ENCODE data around the gene LRP1. TPM values are rescaled to one million over a fixed set of nuclear protein-coding genes. Genes with fewer than 3 reads are reported as not detected.
A peak's percentile ranks its signal among the peaks of the same experiment; 100 is the strongest.
"Not testable (repeated sequence)": the region's sequence is repeated elsewhere in the genome, so short reads cannot be mapped to it uniquely, and the experiment has no call there.

Gene LRP1
- total and polyA plus RNA-seq, 2 of the 13 experiments (the other 11 are each of a cell fraction or from before 2014, with no cell fraction given) = 14.7 to 30.8 TPM

- H3K36me3 ChIP-seq (replicated peaks in 1 of 2; ENCODE audit: control insufficient read depth in 1 of 2, insufficient read depth in 2 of 2, low read length in 2 of 2) = no peaks in the 10 kb centered on the region
- H4K20me1 ChIP-seq (ENCODE audit: insufficient read depth, low read length) = no peaks in the 10 kb centered on the region
- H3K4me2 ChIP-seq (ENCODE audit: low read depth, low read length) = no peak overlapping the region
- no peak overlapping the region for H3K4me3 ChIP-seq (replicated peaks in 1 of 3; ENCODE audit: insufficient read depth in 1 of 3, low read depth in 2 of 3, low read length in 3 of 3)
- FAIRE-seq (no peak), ATAC-seq (no peak), DNase-seq (ENCODE audit: low spot score) (no peak)
- CTCF ChIA-PET (ENCODE audit: low intra/inter-chr PET ratio, low total read pairs) = no interaction called here
- 66% methylated on average over 5 of the region's 5 CpGs for WGBS (ENCODE audit: low lambda C conversion rate)
- H3K4me1 ChIP-seq (ENCODE audit: insufficient read depth, low read length) = no peaks in the 10 kb centered on the region
- POLR2A ChIA-PET = no interaction called here
- H3K79me2 ChIP-seq (ENCODE audit: insufficient read depth, low read length) = no peaks in the 10 kb centered on the region
- intact Hi-C loops (cut with micrococcal nuclease; ENCODE audit: unreplicated experiment) (no loop called here), in situ Hi-C loops (cut with HindIII; ENCODE audit: extremely low pct_ligation_motif_present, low pct_unique_long_range_greater_than_20kb) (no loop called here)
- H3K9me3 ChIP-seq (ENCODE audit: low read length) = no peaks in the 10 kb centered on the region
- TF ChIP-seq SMAD1 (CRISPR knock-in tag; IDR thresholded peaks at IDR 0.05; ENCODE audit: borderline replicate concordance, low read depth) = no peak
- 0 out of 4 replicates have a peak, but pooled peaks of 1 of the 2 experiments have one; percentile 2 for TF ChIP-seq MAFK (conservative IDR thresholded peaks at IDR 0.05 in 1 of 2, IDR thresholded peaks at IDR 0.05 in 1 of 2; ENCODE audit: low read length in 2 of 2)
- TF ChIP-seq HES4 (CRISPR knock-in tag; IDR thresholded peaks at IDR 0.05; ENCODE audit: borderline replicate concordance) = no peak
- TF ChIP-seq TEAD2 (CRISPR knock-in tag; IDR thresholded peaks at IDR 0.05) = no peak
- peak; percentile 60; the same call in 1 of the 2 replicates for TF ChIP-seq NFE2L2 (IDR thresholded peaks at IDR 0.05; ENCODE audit: low read length)
- TF ChIP-seq ZNF205 (CRISPR knock-in tag; IDR thresholded peaks at IDR 0.05) = no peak
- no peak overlapping the region for H3K9ac ChIP-seq (ENCODE audit: insufficient read depth, low read depth, low read length)
- H3K27me3 ChIP-seq (ENCODE audit: control insufficient read depth in 1 of 2, insufficient read depth in 2 of 2, low read length in 2 of 2) = no peaks in the 10 kb centered on the region
- no peak overlapping the region for H3K27ac ChIP-seq (ENCODE audit: extremely low read length, insufficient read depth, low read length)
- BruUV-seq (replicated peaks) = no TSS peak
- no peak overlapping the region for H2AFZ ChIP-seq (ENCODE audit: low read length)
Measured at GRCh38 chr12:57119294-57120085, 8.8 kb upstream of the LRP1 start.

- H4K20me1 ChIP-seq (ENCODE audit: insufficient read depth, low read length); H3K4me3 ChIP-seq (replicated peaks in 1 of 3; ENCODE audit: insufficient read depth in 1 of 3, low read depth in 2 of 3, low read length in 3 of 3); H3K9ac ChIP-seq (ENCODE audit: insufficient read depth, low read depth, low read length); H3K79me2 ChIP-seq (ENCODE audit: insufficient read depth, low read length); ATAC-seq; FAIRE-seq; intact Hi-C loops (cut with micrococcal nuclease; ENCODE audit: unreplicated experiment); H3K4me1 ChIP-seq (ENCODE audit: insufficient read depth, low read length); H3K4me2 ChIP-seq (ENCODE audit: low read depth, low read length); CTCF ChIA-PET (ENCODE audit: low intra/inter-chr PET ratio, low total read pairs); H2AFZ ChIP-seq (ENCODE audit: low read length); H3K36me3 ChIP-seq (replicated peaks in 1 of 2; ENCODE audit: control insufficient read depth in 1 of 2, insufficient read depth in 2 of 2, low read length in 2 of 2); H3K27ac ChIP-seq (ENCODE audit: extremely low read length, insufficient read depth, low read length); DNase-seq (ENCODE audit: low spot score); in situ Hi-C loops (cut with HindIII; ENCODE audit: extremely low pct_ligation_motif_present, low pct_unique_long_range_greater_than_20kb); BruUV-seq (replicated peaks); H3K9me3 ChIP-seq (ENCODE audit: low read length); H3K27me3 ChIP-seq (ENCODE audit: control insufficient read depth in 1 of 2, insufficient read depth in 2 of 2, low read length in 2 of 2): not testable (repeated sequence)
- WGBS (ENCODE audit: low lambda C conversion rate) = 68% methylated on average over 11 of the region's 11 CpGs
- POLR2A ChIA-PET = interaction anchor here (2.3 kb wide), 1 partner anchor 9 kb away, joined by 12 read pairs; the partner anchor contains the start of gene STAT6
Measured at GRCh38 chr12:57120718-57121117, 7.6 kb upstream of the LRP1 start.

All from HepG2 (cell line).